Body of pancreas (tissue), 4 donors: Measurements from ENCODE around the gene CELSR1. TPM values are rescaled to one million over a fixed set of nuclear protein-coding genes. Genes with fewer than 3 reads are reported as not detected.

ENCODE experiments used
- ATAC-seq: fragments of 150-250 bp; one replicate; pipeline ENCODE4 v1.9.1; 2016
- DNase-seq, 4 donors: peaks; one replicate each; pipeline ENCODE4 v3.0.0-alpha.2; 2019
- H3K27ac ChIP-seq, 4 donors: fragments of 200-600 bp; sonication (generic); 1 replicate in 3 of 4; 2 replicates in 1 of 4; pipeline versions ENCODE4 v1.5.1 to v1.6.1; 2016 to 2019; ENCODE audit warnings: mild to moderate bottlenecking in 1 of 4, mixed read lengths in 1 of 4, moderate library complexity in 1 of 4
- H3K27me3 ChIP-seq, 2 donors: fragments of 200-600 bp; sonication (generic); one replicate each; pipeline ENCODE4 v1.6.0; 2016; ENCODE audit warnings: mild to moderate bottlenecking in 1 of 2
- H3K36me3 ChIP-seq, 2 donors: fragments of 200-600 bp; sonication (generic); replicated peaks in 1 of 2; 2 replicates each; pipeline ENCODE4 v1.5.1; 2016; ENCODE audit warnings: low read depth in 2 of 2; ENCODE audit not compliant: insufficient read depth in 1 of 2
- H3K4me1 ChIP-seq: fragments of 200-600 bp; sonication (generic); one replicate; pipeline ENCODE4 v1.6.0; 2016
- H3K4me3 ChIP-seq, 2 donors: fragments of 200-600 bp; sonication (generic); 1 replicate in 1 of 2; 2 replicates in 1 of 2; pipeline ENCODE4 v1.5.1; 2016 to 2019
- H3K9me3 ChIP-seq, 3 donors: fragments of 200-600 bp; sonication (generic); 1 replicate in 2 of 3; 2 replicates in 1 of 3; pipeline ENCODE4 v1.5.1; 2016
- POLR2A ChIP-seq, 3 donors: fragments of 450-650 bp; IDR thresholded peaks; one replicate each; pipeline ENCODE4 v1.6.1; 2016; ENCODE audit warnings: antibody characterized with exemption in 3 of 3, mild to moderate bottlenecking in 2 of 3
- WGBS, 2 donors: methylation state at CpG; one replicate each; pipeline ENCODE4 v1.1.5; 2017; 5-methylcytosine and 5-hydroxymethylcytosine counted together
- intact Hi-C: fragments of 100-400 bp; cut with DNase I; formaldehyde crosslinking; loops from one replicate; pipeline ENCODE4 v1.15.1; 2023
- total RNA-seq, 2 donors: library from RNA; depleted of rRNA; stranded (reverse); fragments of >200 nt; gene quantifications; one replicate each; pipeline ENCODE4 v1.1.0, GENCODE V29; 2016
- TF ChIP-seq, protein P1 (sequence below), 7 experiments: fragments of 450-650 bp in 4 of 7; fragments of 200-600 bp in 3 of 7; sonication (generic) in 3 of 7; IDR thresholded peaks; one replicate each; pipeline ENCODE4 v1.5.1; 2016 to 2019; ENCODE audit warnings: antibody characterized with exemption in 7 of 7

The CELSR1 gene
- total RNA-seq, 2 donors from 2014 or later = 0.66 to 3.6 TPM

DNA sequence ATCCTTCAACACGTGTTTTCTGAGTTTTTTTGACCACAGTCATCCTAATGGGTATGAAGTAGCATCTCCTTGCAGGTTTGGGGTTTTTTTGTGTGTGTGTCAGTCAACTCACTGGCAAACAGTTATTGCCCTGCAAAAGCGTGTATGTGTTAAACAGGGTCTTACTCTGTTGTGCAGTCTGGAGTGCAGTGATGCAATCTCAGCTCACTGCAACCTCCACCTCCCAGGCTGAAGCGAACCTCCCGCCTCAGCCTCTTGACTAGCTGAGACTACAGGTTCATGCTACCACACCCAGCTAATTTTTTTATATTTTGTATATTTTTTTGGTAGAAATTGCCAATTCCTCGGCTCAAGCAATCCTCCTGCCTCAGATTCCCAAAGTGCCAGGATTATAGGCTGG is 15.4 kb downstream of the CELSR1 start:
- Histone ChIP-seq H3K27me3 (no peaks in the 10 kb centered on the region), H3K4me3 (no peak overlapping the region), H3K4me1 (no peaks in the 10 kb centered on the region), H3K36me3 (no peaks in the 10 kb centered on the region), H3K27ac (no peak overlapping the region), H3K9me3 (no peaks in the 10 kb centered on the region)
- intact Hi-C loops = no loop called here
- ATAC-seq = no peak
- DNase-seq = no peak
- TF ChIP-seq POLR2A (IDR thresholded peaks at IDR 0.05) = no peak
- TF ChIP-seq, protein P1, sequence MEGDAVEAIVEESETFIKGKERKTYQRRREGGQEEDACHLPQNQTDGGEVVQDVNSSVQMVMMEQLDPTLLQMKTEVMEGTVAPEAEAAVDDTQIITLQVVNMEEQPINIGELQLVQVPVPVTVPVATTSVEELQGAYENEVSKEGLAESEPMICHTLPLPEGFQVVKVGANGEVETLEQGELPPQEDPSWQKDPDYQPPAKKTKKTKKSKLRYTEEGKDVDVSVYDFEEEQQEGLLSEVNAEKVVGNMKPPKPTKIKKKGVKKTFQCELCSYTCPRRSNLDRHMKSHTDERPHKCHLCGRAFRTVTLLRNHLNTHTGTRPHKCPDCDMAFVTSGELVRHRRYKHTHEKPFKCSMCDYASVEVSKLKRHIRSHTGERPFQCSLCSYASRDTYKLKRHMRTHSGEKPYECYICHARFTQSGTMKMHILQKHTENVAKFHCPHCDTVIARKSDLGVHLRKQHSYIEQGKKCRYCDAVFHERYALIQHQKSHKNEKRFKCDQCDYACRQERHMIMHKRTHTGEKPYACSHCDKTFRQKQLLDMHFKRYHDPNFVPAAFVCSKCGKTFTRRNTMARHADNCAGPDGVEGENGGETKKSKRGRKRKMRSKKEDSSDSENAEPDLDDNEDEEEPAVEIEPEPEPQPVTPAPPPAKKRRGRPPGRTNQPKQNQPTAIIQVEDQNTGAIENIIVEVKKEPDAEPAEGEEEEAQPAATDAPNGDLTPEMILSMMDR (IDR thresholded peaks at IDR 0.05) = no peak
- 83 to 85% methylated on average over 5 of the region's 5 CpGs for WGBS, 2 donors

DNA sequence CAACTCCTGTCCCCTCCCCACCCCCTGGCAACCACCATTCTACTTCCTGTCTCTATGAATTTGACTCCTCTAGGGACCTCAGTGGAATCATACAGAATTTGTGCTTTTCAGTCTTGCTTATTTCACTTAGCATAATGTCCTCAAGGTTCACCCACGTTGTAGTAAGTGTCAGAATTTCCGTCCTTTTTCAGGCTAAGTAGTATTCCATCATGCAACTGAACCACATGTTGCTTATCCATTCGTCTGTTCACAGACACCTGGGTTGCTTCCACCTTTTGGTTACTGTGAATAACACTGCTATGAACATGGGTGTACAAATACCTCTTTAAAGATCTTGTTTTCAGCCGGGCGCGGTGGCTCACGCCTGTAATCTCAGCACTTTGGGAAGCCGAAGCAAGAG is 16.5 kb downstream of the CELSR1 start:
- Histone ChIP-seq H3K27me3 (no peaks in the 10 kb centered on the region), H3K36me3 (no peaks in the 10 kb centered on the region), H3K9me3 (no peaks in the 10 kb centered on the region), H3K4me3 (no peak overlapping the region), H3K4me1 (no peaks in the 10 kb centered on the region), H3K27ac (no peak overlapping the region)
- intact Hi-C loops = no loop called here
- TF ChIP-seq, protein P1 (IDR thresholded peaks at IDR 0.05) = no peak
- no peak for TF ChIP-seq POLR2A (IDR thresholded peaks at IDR 0.05)
- 88% methylated on average over 8 of the region's 8 CpGs for WGBS, 2 donors
- ATAC-seq = no peak
- no peak for DNase-seq

DNA sequence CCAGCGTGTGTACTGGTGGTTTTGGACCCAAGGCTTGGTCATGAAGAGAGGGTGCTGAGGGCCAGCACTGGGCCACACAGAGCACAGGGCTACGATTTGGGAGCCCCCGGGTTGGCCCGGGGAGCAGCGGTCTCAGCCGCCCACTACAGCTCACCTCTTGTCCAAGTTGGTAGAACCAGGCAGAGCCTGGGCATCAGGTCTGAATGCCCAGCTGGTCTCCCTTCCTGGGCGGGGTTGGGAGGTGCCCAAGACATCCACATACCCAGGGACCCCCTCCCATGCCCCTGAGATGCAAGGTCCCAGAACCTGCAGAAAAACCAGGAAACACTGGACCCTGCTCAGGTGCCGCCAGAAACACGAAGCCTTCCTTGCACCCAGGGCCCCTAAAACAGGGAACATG is 18.0 kb downstream of the CELSR1 start:
- WGBS, 2 donors = 82 to 100% methylated on average over 3 to 9 of the region's 9 CpGs
- Histone ChIP-seq H3K27ac (no peak overlapping the region), H3K4me1 (no peaks in the 10 kb centered on the region), H3K36me3 (no peaks in the 10 kb centered on the region), H3K27me3 (no peaks in the 10 kb centered on the region), H3K9me3 (no peaks in the 10 kb centered on the region), H3K4me3 (no peak overlapping the region)
- DNase-seq (no peak), ATAC-seq (no peak)
- TF ChIP-seq, protein P1 (IDR thresholded peaks at IDR 0.05) = no peak
- no peak for TF ChIP-seq POLR2A (IDR thresholded peaks at IDR 0.05)
- intact Hi-C loops = no loop called here

DNA sequence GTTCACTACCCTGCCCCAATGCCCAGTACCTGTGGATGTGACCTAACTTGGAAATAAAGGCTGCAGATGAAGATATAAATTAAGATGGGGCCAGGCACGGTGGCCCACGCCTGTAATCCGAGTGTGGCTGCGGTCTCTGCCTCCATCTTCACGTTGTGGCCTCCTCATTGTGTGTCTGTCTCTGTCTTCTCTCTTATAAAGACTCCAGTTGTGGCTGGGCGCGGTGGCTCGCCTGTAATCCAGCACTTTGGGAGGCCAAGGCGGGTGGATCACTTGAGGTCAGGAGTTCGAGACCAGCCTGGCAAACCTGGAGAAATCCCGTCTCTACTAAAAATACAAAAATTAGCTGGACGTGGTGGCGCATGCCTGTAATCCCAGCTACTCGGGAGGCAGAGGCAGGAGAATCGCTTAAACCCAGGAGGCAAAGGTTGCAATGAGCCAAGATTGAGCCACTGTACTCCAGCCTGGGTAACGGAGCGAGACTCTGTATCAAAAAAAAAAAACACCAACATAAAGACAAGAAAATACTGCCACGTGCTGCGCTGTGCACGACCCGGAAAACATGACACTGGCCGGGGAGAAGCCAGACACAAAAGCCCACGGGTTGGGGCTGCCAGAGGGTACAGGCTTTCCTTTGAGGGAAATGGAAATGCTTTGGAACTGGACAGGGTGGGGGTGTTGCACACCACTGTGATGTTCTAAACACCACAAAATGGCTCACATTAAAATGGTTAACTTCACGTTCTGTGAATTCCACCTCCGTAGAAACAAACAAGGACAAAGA is 18.7 kb downstream of the CELSR1 start:
- H3K4me1 ChIP-seq = no peaks in the 10 kb centered on the region
- DNase-seq (no peak), ATAC-seq (no peak)
- TF ChIP-seq, protein P1 (IDR thresholded peaks at IDR 0.05) = no peak
- TF ChIP-seq POLR2A (IDR thresholded peaks at IDR 0.05) = no peak
- H3K4me3 ChIP-seq = no peak overlapping the region
- no peaks in the 10 kb centered on the region for H3K27me3 ChIP-seq
- no peak overlapping the region for H3K27ac ChIP-seq
- 88 to 89% methylated on average over 25 of the region's 25 CpGs for WGBS, 2 donors
- H3K9me3 ChIP-seq = no peaks in the 10 kb centered on the region
- no peaks in the 10 kb centered on the region for H3K36me3 ChIP-seq
- intact Hi-C loops = no loop called here

DNA sequence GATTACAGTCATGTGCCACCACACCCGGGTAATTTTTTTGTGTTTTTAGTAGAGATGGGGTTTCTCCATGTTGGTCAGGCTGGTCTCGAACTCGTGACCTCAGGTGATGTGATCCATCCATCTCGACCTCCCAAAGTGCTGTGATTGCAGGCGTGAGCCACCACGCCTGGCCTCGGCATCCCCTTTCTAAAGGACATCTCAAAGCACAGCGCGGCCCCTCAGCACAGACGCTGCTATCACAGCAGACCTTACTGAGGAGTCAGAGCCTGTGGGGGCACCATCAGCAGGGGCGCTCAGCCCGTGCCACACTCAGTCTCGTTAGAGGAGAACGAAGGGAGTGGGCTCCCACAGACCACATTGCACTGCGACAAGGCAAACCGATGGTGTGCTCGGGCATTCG is 19.4 kb downstream of the CELSR1 start:
- H3K9me3 ChIP-seq = no peaks in the 10 kb centered on the region
- intact Hi-C loops = no loop called here
- WGBS, 2 donors = 81 to 88% methylated on average over 9 to 16 of the region's 18 CpGs
- H3K4me3 ChIP-seq = no peak overlapping the region
- H3K27ac ChIP-seq = no peak overlapping the region
- H3K4me1 ChIP-seq = no peaks in the 10 kb centered on the region
- no peak for ATAC-seq
- TF ChIP-seq POLR2A (IDR thresholded peaks at IDR 0.05) = no peak
- no peaks in the 10 kb centered on the region for H3K27me3 ChIP-seq
- DNase-seq = no peak
- no peaks in the 10 kb centered on the region for H3K36me3 ChIP-seq
